Naive B cell (primary cell): Measurements from ENCODE around the gene ESD. TPM values are rescaled to one million over a fixed set of nuclear protein-coding genes. Genes with fewer than 3 reads are reported as not detected.
A peak's percentile ranks its signal among the peaks of the same experiment; 100 is the strongest.

Source experiments
- ATAC-seq, 2 donors: fragments of 150-1000 bp; cut with Tn5 transposase; 2 replicates each; pipeline ENCODE4 v1.10.0; 2021; ENCODE audit warnings: low read depth in 2 of 2, mild to moderate bottlenecking in 2 of 2, moderate library complexity in 2 of 2
- DNase-seq: peaks from one replicate; pipeline ENCODE4 v3.0.0; 2022
- H3K27ac Mint-ChIP-seq, 6 donors: one replicate each; pipeline ENCODE4 v1.8.0; 2020 to 2022; ENCODE audit warnings: mild to moderate bottlenecking in 6 of 6, mixed read lengths in 6 of 6, moderate library complexity in 5 of 6, inconsistent platforms in 2 of 6
- H3K27me3 Mint-ChIP-seq, 3 donors: one replicate each; pipeline ENCODE4 v1.8.0; 2021 to 2022; ENCODE audit warnings: mixed read lengths in 3 of 3, mild to moderate bottlenecking in 1 of 3
- H3K36me3 Mint-ChIP-seq, 2 donors: one replicate each; pipeline ENCODE4 v1.8.0; 2020 to 2022; ENCODE audit warnings: mixed read lengths in 2 of 2, inconsistent platforms in 1 of 2, mild to moderate bottlenecking in 1 of 2
- H3K4me1 Mint-ChIP-seq, 3 donors: one replicate each; pipeline ENCODE4 v1.8.0; 2020 to 2022; ENCODE audit warnings: mixed read lengths in 3 of 3, inconsistent platforms in 1 of 3, mild to moderate bottlenecking in 1 of 3, moderate library complexity in 1 of 3
- H3K4me3 Mint-ChIP-seq, 8 donors: one replicate each; pipeline ENCODE4 v1.8.0; 2020 to 2022; ENCODE audit warnings: mild to moderate bottlenecking in 8 of 8, mixed read lengths in 8 of 8, moderate library complexity in 8 of 8, inconsistent platforms in 2 of 8
- H3K9me3 Mint-ChIP-seq, 7 donors: one replicate each; pipeline ENCODE4 v1.8.0; 2020 to 2022; ENCODE audit warnings: mixed read lengths in 7 of 7, mild to moderate bottlenecking in 5 of 7, inconsistent platforms in 2 of 7, moderate library complexity in 1 of 7
- polyA plus RNA-seq, 6 donors: library from polyadenylated mRNA; unstranded; fragments of 300-500 nt; fragmentation: Illumina TruSeq; gene quantifications; one replicate each; pipeline ENCODE4 v1.2.3, GENCODE V29; 2021; ENCODE audit warnings: low read depth in 6 of 6

The ESD gene
- polyA plus RNA-seq, 6 donors from 2014 or later = 96.9 to 178 (median 154) TPM

DNA sequence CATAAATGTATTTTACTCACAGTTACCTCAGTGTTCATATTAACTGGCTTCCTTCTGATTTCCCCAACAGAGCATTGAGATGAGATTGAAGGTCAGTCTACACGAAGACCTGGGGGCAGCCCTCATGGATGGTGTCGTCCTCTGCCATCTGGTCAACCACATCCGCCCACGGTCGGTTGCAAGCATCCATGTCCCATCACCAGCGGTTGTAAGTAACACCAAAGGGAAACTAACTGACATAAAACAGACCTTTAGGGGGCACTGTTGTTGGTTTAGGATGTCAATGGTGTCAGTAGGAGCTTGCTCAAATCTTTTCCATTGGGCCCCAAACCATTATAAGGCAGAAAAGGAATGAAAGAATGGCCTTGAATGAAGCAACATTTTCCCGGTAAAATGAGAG is 68.2 kb downstream of the ESD start:
- no peak overlapping the region for H3K4me3 Mint-ChIP-seq

DNA sequence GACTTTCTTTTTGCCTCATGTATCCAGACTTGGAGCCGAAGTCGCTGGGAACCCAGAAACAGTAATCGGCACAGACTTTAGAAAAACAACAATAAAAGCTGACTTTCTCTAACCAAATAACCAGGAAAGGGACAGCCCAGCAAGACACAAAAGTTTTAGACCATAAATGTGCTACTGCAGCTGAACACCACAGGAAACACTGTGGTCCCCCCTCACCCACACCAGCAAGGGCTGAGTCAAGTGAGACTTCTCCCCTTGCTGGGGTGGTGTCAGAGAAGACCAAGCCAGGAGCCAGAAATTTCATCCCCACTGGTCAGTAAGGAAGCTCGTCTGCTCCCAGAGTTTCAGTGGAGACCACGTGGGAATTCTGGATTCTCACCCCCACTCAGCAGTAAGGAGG is 70.6 kb downstream of the ESD start:
- Mint-ChIP-seq H3K27ac (no peak overlapping the region), H3K9me3 (peaks cover 0 to 2% (median 0%) of the 10 kb centered on the region in 7 donors), H3K4me1 (no peaks in the 10 kb centered on the region), H3K27me3 (no peaks in the 10 kb centered on the region), H3K4me3 (no peak overlapping the region), H3K36me3 (peaks cover 35 to 38% of the 10 kb centered on the region in 2 donors)
- ATAC-seq (no peak), DNase-seq (no peak)

More for the DNA sequence above, 68.2 kb downstream of the ESD start:
- Mint-ChIP-seq H3K9me3 (peaks cover 0 to 2% (median 0%) of the 10 kb centered on the region in 7 donors), H3K36me3 (peaks cover 36 to 37% of the 10 kb centered on the region in 2 donors), H3K4me1 (no peaks in the 10 kb centered on the region), H3K27ac (peak overlapping the region in 2 of 6 donors; percentile 3 to 63), H3K27me3 (no peaks in the 10 kb centered on the region)
- DNase-seq (no peak), ATAC-seq (no peak)

Other genes starting within 250 kb of the ESD start
- gene LRCH1, start 244.0 kb downstream of the ESD start, polyA plus RNA-seq = 10 to 100 TPM in 3 of 6 donors, 1 to 10 TPM in 3; 6.9 to 14.0 (median 9.8) TPM
- not detected for gene HTR2A, start 99.9 kb upstream of the ESD start, polyA plus RNA-seq